PFSK-1 (cell line): ENCODE measurements around the gene GRID1.

Experiments
- FOXP2 ChIP-seq: optimal IDR thresholded peaks from 2 replicates; pipeline ENCODE3; 2011; ENCODE audit warnings: borderline replicate concordance, control low read depth, inconsistent platforms; ENCODE audit not compliant: insufficient read depth; ENCODE audit errors: extremely low read length, extremely low read depth
- POLR2AphosphoS5 ChIP-seq: IDR thresholded peaks from 2 replicates; pipeline ENCODE4 v1.6.1; 2012; ENCODE audit warnings: low read depth, mild to moderate bottlenecking, control low read depth, low read length, moderate library complexity
- REST ChIP-seq, 2 experiments: IDR thresholded peaks; 2 replicates each; pipeline versions ENCODE4 v1.6.1 to v1.8.0; 2011 to 2012; ENCODE audit warnings: low read depth in 2 of 2, low read length in 2 of 2, control low read depth in 1 of 2, inconsistent platforms in 1 of 2, mild to moderate bottlenecking in 1 of 2, moderate library complexity in 1 of 2; ENCODE audit not compliant: insufficient read depth in 1 of 2
- SIN3A ChIP-seq: IDR thresholded peaks from 2 replicates; pipeline ENCODE4 v1.6.1; 2012; ENCODE audit warnings: mild to moderate bottlenecking, low read length, moderate library complexity, borderline replicate concordance; ENCODE audit not compliant: insufficient read depth
- TAF1 ChIP-seq: IDR thresholded peaks from 2 replicates; pipeline ENCODE4 v1.6.1; 2012; ENCODE audit warnings: low read length, control low read depth, borderline replicate concordance; ENCODE audit not compliant: insufficient read depth

Gene GRID1

GRCh38 chr10:85720931-85721590 is 645.5 kb downstream of the GRID1 start:
- TF ChIP-seq TAF1 (no peak), POLR2AphosphoS5 (no peak), FOXP2 (no peak), SIN3A (no peak), REST (IDR thresholded peaks at IDR 0.05; ENCODE audit: insufficient read depth in 1 of 2, low read depth in 2 of 2, low read length in 2 of 2) (no peak)

DNA sequence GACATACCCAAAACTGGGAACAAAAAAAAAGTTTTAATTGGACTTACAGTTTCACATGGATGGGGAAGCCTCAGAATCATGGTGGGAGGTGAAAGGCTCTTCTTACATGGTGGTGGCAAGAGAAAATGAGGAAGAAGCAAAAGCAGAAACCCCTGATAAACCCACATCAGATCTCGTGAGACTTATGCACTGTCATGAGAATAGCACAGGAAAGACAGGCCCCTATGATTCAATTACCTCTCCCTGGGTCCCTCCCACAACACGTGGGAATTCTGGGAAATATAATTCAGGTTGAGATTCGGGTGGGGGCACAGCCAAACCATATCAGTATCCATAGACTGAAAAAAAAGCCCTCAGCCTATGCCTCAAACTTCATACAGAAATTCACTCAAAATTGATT is 647.2 kb downstream of the GRID1 start:
- TF ChIP-seq FOXP2 (no peak), TAF1 (no peak), REST (IDR thresholded peaks at IDR 0.05; ENCODE audit: insufficient read depth in 1 of 2, low read depth in 2 of 2, low read length in 2 of 2) (no peak), POLR2AphosphoS5 (no peak), SIN3A (no peak)

GRCh38 chr10:85713885-85714284 is 652.7 kb downstream of the GRID1 start:
- TF ChIP-seq REST (IDR thresholded peaks at IDR 0.05; ENCODE audit: insufficient read depth in 1 of 2, low read depth in 2 of 2, low read length in 2 of 2): no peak
- no peak for TF ChIP-seq FOXP2
- TF ChIP-seq POLR2AphosphoS5: no peak
- TF ChIP-seq TAF1: no peak
- no peak for TF ChIP-seq SIN3A

DNA sequence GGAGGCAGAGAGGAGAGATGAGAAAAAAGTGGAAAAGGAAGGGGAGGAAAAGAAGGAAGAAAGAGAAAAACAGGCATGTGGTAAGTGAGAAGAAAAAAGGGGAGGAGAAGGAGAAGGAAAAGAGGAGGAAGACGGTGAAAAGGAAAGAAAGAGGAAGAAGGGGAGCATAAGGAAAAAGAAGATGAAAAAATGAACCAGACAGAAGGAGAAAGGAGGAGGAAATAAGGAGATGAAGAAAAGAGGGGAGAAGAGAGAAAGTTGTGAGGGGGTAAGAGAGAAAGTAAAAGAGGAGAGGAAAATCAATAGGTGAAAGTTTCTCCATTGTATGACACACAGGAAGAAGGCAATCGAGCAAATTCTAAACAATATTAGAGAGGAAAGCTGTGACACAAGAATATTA is 663.8 kb downstream of the GRID1 start:
- no peak for TF ChIP-seq POLR2AphosphoS5
- TF ChIP-seq FOXP2: no peak
- no peak for TF ChIP-seq REST (IDR thresholded peaks at IDR 0.05; ENCODE audit: insufficient read depth in 1 of 2, low read depth in 2 of 2, low read length in 2 of 2)
- no peak for TF ChIP-seq TAF1
- TF ChIP-seq SIN3A: no peak

DNA sequence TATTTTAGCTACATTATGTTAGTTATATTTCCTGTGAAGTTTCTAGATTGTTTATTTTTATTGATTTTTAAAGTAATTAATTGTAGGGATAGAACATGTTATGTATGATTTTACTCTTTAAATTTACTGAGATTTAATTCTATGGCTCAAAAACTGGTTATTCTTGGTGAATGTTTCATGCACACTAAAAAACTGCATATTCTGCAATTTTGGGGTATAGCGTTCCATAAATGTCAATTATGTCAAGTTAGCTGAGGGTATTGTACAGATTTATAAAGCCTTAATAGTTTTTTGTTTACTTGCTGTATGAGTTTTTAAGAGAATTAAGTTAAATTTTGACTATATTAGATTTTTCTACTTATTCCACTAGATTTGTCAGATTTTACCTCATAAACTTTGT is 669.7 kb downstream of the GRID1 start:
- TF ChIP-seq TAF1: no peak
- TF ChIP-seq POLR2AphosphoS5: no peak
- no peak for TF ChIP-seq SIN3A
- TF ChIP-seq REST (IDR thresholded peaks at IDR 0.05; ENCODE audit: insufficient read depth in 1 of 2, low read depth in 2 of 2, low read length in 2 of 2): no peak
- TF ChIP-seq FOXP2: no peak
